Peyer's patch (tissue), 4 donors: Measurements from ENCODE around the gene SIMC1.
"Not testable (repeated sequence)": the region's sequence is repeated elsewhere in the genome, so short reads cannot be mapped to it uniquely, and the experiment has no call there.

Experiments used
- POLR2A ChIP-seq, 2 donors: fragments of 450-650 bp; IDR thresholded peaks; one replicate each; pipeline ENCODE4 v1.5.1; 2017; ENCODE audit warnings: antibody characterized with exemption in 2 of 2, mild to moderate bottlenecking in 2 of 2, moderate library complexity in 2 of 2
- TF ChIP-seq, protein P1 (sequence below), 6 experiments: fragments of 450-650 bp in 4 of 6; fragments of 200-600 bp in 2 of 6; sonication (generic) in 1 of 6; IDR thresholded peaks; one replicate each; pipeline ENCODE4 v1.5.1; 2017 to 2019; ENCODE audit warnings: antibody characterized with exemption in 6 of 6, mild to moderate bottlenecking in 3 of 6, moderate library complexity in 1 of 6

DNA sequence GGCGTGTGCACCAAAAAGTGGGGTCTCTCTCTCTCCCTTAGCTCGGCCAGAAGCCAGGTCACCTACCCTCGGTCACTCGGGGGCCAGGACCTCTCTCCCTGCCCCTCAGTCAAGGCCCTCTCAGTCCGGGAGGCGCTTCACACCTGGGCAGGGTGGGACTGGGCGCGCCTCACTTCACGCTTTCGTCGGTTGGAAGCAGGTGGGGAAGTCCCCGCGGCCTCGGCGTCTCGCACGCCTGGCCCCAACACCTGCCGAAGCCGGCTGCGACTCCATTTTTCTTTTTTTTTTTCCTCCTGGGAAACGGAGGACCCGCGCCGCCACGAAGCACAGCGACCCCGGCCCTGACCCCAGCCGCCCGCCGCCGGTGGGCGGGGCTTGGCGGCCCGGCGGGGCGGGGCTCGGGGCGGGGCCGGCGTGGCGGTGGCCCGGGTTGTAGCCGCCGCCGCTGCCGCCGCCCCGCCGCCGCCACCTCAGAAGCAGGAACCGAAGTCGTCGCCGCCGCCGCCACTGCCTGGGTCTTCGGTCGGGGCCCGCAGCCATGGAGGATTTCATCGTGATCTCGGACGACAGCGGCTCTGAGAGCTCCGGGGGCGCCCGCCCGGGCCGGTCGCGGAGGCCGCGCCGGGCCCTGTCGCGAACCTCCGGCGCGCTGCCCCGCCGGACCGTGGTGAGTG is at the start of gene SIMC1:
- TF ChIP-seq, protein P1, sequence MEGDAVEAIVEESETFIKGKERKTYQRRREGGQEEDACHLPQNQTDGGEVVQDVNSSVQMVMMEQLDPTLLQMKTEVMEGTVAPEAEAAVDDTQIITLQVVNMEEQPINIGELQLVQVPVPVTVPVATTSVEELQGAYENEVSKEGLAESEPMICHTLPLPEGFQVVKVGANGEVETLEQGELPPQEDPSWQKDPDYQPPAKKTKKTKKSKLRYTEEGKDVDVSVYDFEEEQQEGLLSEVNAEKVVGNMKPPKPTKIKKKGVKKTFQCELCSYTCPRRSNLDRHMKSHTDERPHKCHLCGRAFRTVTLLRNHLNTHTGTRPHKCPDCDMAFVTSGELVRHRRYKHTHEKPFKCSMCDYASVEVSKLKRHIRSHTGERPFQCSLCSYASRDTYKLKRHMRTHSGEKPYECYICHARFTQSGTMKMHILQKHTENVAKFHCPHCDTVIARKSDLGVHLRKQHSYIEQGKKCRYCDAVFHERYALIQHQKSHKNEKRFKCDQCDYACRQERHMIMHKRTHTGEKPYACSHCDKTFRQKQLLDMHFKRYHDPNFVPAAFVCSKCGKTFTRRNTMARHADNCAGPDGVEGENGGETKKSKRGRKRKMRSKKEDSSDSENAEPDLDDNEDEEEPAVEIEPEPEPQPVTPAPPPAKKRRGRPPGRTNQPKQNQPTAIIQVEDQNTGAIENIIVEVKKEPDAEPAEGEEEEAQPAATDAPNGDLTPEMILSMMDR (IDR thresholded peaks at IDR 0.05): not testable (repeated sequence)
- not testable (repeated sequence) for TF ChIP-seq POLR2A (IDR thresholded peaks at IDR 0.05)
